DOHH2 (cell line): ENCODE results near the gene PIGT.
A peak's percentile ranks its signal among the peaks of the same experiment; 100 is the strongest.

Experiments used
- EZH2phosphoT487 ChIP-seq: fragments of 200-600 bp; sonication (generic); IDR thresholded peaks from 2 replicates; pipeline ENCODE4 v1.6.1; 2017; ENCODE audit warnings: borderline replicate concordance, mild to moderate bottlenecking, antibody characterized with exemption, low read length, moderate library complexity, mixed read lengths
- TF ChIP-seq, protein P1 (sequence below): fragments of 200-600 bp; sonication (generic); IDR thresholded peaks from one replicate; pipeline ENCODE4 v1.5.1; 2014; ENCODE audit warnings: antibody characterized with exemption, mild to moderate bottlenecking, low read depth, low read length; ENCODE audit not compliant: poor library complexity, severe bottlenecking

DNA sequence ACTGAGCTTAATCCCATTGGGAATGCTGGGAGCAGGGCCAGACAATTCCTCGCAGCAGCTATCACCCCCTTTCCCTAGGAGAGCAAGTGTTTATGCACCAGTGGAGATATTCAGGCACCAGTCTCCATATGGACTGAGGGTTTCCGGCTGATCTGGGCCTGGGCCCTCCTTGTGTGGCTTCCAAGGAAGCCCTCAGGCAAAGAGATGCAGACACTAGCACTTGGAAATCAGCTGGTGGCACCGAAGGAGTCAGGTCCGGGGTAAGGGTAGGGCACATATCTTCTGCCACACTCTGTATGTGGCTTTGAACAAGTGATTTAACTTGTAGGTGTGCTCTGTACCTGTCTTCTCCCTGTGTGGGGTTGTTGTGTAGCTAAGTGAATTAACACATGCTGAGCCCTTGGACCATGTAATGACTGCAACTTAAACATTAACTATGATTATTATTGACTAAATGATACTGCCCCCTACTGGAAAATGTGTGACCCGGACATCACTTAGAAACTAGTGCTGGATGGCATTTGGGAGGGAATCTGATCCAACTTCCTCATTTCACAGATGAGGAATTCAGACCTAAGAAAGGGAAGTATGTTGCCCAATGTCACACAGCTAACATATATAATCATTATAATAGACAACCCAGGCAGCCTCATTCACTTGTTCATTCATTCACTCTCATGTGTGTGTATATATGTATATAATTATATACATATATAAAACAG lies 34.3 kb downstream of the PIGT start:
- TF ChIP-seq, protein P1, sequence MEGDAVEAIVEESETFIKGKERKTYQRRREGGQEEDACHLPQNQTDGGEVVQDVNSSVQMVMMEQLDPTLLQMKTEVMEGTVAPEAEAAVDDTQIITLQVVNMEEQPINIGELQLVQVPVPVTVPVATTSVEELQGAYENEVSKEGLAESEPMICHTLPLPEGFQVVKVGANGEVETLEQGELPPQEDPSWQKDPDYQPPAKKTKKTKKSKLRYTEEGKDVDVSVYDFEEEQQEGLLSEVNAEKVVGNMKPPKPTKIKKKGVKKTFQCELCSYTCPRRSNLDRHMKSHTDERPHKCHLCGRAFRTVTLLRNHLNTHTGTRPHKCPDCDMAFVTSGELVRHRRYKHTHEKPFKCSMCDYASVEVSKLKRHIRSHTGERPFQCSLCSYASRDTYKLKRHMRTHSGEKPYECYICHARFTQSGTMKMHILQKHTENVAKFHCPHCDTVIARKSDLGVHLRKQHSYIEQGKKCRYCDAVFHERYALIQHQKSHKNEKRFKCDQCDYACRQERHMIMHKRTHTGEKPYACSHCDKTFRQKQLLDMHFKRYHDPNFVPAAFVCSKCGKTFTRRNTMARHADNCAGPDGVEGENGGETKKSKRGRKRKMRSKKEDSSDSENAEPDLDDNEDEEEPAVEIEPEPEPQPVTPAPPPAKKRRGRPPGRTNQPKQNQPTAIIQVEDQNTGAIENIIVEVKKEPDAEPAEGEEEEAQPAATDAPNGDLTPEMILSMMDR, result peak; percentile 84
- TF ChIP-seq EZH2phosphoT487, result no peak
